GM12875 (cell line): ENCODE data around the gene MGST1.
"Not testable (repeated sequence)": the region's sequence is repeated elsewhere in the genome, so short reads cannot be mapped to it uniquely, and the experiment has no call there.

Experiments
- H3K4me3 ChIP-seq: one replicate; pipeline ENCODE4 v1.5.1; 2011; ENCODE audit warnings: low read depth, low read length, control low read depth
- CTCF ChIP-seq: IDR thresholded peaks from 2 replicates; pipeline ENCODE4 v1.5.1; 2011; ENCODE audit warnings: low read depth, mild to moderate bottlenecking, control low read depth, inconsistent platforms, low read length, moderate library complexity, borderline replicate concordance; ENCODE audit not compliant: insufficient read depth

The MGST1 gene

GRCh38 chr12:16387919-16388318 is 40.5 kb downstream of the MGST1 start:
- no peak for TF ChIP-seq CTCF
- H3K4me3 ChIP-seq = no peak overlapping the region

- no peak for TF ChIP-seq CTCF
- no peak overlapping the region for H3K4me3 ChIP-seq
These were observed 42.1 kb downstream of the MGST1 start for GRCh38 chr12:16389594-16389993.

- no peak for TF ChIP-seq CTCF
- no peak overlapping the region for H3K4me3 ChIP-seq
These were observed 45.5 kb downstream of the MGST1 start for GRCh38 chr12:16392846-16393535.

GRCh38 chr12:16399101-16399500 is 51.7 kb downstream of the MGST1 start:
- TF ChIP-seq CTCF = no peak
- no peak overlapping the region for H3K4me3 ChIP-seq

- H3K4me3 ChIP-seq = not testable (repeated sequence)
These were observed 54.4 kb downstream of the MGST1 start for GRCh38 chr12:16401835-16402234.

- no peak overlapping the region for H3K4me3 ChIP-seq
- TF ChIP-seq CTCF = no peak
These were observed 59.9 kb downstream of the MGST1 start for GRCh38 chr12:16407346-16407745.
